HEK293T (cell line): Measurements from ENCODE around the gene SOX6.

Experiments used
- BHLHE40 ChIP-seq: fragments of 450-650 bp; IDR thresholded peaks from 2 replicates; pipeline ENCODE4 v1.6.1; 2016; ENCODE audit warnings: mild to moderate bottlenecking, moderate library complexity, borderline replicate concordance
- TARDBP ChIP-seq: fragments of 450-650 bp; IDR thresholded peaks from 2 replicates; pipeline ENCODE4 v1.6.1; 2016

DNA sequence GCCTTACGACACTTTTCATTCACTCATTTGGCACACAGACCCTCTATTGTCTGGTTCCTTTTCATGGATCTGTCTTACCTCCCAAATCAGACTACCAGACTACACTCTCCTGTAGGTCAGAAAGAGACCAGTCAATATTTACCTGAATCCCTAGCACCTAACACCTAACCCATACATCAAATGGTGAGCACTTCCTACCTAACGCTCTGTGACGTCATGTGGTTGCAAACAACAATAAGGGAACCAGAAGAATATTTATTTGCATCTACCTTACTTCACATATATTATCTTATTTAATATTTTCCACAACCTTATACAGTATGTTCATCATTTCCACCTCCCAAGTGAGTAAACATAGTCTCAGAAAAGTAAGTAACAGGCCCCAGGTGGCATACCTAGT, 323.4 kb downstream of the SOX6 start:
- no peak for TF ChIP-seq TARDBP
- TF ChIP-seq BHLHE40: no peak
